HG02981 (cell line): ENCODE measurements around the gene CGNL1.

Experiments used
- ATAC-seq: cut with Tn5 transposase; IDR thresholded peaks from one replicate; pipeline ENCODE4 v1.9.1; 2021; ENCODE audit warnings: mild to moderate bottlenecking, moderate library complexity; ENCODE audit not compliant: unreplicated experiment

The CGNL1 gene

DNA sequence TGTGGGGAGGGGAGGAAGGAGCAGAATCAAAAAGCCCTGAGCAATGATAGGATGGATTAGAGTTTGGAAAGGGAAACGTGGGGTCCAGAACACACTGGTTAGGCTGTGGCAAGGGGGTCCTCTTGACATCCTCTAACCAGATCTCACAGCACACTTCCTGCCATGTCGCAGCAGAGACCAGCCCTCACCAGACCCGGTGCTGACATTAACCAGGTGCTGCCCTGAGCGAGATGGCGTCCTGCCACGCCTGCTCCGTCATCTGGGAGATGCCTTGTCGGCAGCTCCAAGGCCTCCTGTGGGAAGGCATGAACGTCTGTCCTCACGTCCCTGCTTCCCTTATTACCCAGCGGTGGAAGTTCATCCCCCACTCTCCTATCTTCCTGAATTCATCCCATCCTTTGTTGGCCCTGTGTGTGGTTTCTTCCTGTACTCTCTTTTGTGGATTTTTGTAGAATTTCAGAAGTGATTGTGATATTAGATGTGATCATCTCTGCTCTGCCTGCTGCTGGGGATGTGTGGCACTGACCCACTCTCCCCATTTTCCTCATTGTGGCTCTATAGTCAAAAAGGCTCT is 186.0 kb downstream of the CGNL1 start:
- ATAC-seq = no peak

DNA sequence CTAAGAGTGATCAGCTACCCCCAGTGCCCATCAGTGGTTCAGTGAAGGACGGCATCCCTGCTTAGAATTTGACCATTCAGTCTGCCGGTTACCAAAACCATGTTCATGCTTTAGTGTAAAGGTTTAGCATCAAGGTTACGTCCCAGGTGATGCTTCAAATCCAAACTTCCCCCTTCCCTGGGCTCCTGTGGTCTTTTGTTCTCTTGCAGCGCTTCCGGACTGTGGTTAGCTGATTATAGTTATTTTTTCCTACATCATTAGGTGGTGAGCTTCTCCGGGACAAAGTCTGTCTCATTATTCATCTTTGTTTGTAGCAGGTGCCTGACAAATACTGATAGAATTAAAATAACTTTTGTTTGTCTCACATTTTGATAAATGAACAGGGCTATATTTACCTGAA is 187.1 kb downstream of the CGNL1 start:
- no peak for ATAC-seq

DNA sequence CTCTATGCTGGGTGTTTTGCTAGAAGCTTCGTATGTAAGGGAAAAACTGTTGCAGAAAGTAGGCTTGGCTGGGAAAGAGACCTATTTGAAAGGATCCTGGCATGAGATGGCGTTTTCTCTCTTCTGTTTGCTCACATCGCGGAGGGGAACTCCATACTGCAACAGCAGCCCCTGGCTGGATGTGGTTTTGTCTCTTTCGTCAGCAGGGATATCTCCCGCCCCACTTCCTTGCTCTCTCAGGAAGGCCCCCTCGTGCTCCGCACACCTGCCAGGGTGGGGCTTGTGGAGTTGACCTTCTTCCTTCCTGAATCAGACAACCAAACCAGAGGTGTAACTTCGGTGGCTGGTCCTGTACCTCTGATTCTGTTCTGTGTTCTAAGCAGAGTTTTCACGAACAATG is 189.0 kb downstream of the CGNL1 start:
- ATAC-seq = no peak

DNA sequence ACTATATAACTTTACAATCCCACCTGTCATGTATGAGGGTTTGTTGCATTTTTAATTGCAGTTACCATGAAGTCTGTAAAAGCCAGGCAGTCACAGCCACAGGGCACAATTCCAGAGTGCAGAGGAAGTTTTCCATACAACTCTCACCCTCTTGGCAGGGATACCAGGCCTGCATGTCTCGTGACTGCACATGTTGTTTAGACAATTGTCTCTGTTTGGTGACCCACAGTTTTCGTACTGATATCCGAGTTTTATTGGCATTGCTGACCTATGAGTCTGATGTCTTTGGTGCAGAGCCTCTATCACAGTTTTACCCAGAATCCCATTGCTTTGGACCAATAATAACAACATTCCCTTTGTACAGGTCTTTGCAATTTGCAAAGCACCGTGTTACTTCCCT is 190.5 kb downstream of the CGNL1 start:
- no peak for ATAC-seq

DNA sequence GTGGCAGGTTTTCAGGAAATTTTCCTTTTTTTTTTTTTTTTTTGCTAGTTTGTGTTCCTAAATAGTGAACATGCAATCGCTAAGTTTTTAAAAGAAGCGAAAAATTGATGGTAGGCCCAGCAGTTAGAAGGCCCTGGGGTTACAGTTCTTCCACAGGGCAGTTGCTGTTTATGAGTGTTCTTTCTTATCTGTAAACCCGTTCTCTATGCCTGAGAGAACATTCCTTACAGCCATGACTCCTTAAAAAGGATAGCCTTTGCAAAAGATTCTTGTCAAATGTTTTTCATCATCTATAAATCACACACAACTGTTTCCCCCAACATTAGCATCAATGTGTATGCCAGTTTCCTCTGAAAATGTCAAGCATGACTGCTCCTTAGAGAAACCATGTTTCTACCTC is 191.6 kb downstream of the CGNL1 start:
- ATAC-seq = no peak

DNA sequence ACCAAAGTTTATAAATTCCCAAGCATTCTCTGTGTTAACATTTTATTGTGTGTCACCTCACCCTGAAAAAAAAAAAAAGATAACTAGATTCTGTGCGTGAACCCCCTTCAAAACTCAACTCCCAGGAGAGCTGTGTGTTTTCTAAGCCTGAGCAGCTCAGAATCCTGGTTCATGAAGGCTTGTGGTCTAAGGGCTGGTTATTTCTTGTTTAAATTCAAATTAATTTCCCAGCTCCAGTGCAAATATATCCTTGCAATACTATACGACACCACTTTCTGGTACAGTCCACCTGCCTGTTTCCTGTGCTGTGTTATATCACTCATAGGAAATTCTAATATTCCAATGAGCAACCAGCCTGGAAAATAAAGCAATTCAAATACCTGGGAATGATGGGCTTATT is 192.0 kb downstream of the CGNL1 start:
- no peak for ATAC-seq

DNA sequence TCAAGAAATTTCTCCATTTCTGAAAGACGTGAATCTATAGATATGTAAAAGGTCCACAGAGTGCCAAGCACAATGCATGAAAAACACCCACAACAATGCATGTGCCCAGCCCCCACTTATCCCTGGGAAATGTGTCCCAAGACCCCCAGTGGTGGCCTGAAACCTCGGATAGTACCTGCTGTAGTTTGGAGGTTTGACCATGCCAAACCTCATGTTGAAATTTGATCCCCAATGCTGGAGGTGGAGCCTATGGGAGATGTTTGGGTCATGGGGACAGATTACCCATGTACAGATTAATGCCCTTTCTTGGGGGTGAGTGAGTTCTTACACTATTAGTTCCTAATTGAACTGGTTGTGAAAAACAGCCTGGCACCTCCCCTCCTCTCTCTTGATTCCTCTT is 194.0 kb downstream of the CGNL1 start:
- no peak for ATAC-seq

DNA sequence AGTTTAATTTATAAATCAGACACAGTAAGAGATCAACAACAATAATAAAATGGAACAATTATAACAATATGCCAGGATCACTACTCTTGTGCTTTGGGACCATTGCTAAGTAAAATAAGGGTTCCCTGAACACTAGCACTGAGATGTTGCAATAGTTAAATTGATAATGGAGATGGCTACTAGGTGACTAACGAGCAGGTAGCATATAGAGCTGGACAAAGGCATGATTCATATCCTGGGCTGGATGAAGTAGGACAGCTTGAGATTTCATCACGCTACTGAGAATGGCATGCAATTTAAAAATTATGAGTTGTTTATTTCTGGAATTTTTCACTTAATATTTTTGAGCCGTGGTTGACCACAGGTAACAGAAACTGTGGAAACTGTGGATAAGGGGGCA is 194.7 kb downstream of the CGNL1 start:
- no peak for ATAC-seq

DNA sequence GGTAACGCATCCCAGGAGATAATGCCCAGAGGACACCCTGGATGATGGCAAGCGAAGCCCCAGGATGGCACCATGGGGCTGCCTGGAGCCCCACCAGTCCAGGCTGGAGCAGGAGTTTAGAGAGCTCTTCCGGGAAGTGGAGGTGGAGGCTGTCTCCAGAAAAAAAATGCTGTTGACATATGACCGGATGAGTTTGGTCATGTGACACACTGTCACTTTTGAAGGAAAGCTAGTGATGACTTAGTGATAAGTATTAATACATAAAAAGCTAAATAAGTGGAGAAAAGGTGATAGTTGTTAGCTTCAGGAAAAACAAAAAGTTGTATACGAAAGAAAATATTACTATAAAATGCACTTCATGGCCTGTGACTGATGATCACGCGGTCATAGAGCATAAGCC is 195.4 kb downstream of the CGNL1 start:
- ATAC-seq = no peak

DNA sequence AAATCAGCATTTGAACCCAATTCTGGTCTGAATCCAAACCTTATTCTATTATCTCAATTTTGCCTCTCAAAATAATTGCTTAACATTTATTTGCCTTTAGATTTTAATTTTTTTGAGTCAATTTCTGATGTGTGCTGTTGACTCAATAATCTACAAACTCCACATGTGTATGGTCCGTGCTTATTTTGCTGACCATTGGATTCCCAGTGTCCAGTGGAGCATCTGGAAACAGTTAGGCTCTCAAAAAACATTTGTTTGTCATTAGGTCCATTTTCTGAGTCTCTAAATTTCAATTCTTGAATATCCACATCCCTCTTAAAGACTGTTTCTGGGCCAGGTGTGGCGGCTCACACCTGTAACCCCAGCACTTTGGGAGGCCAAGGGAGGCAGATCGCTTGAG is 196.2 kb downstream of the CGNL1 start:
- no peak for ATAC-seq

DNA sequence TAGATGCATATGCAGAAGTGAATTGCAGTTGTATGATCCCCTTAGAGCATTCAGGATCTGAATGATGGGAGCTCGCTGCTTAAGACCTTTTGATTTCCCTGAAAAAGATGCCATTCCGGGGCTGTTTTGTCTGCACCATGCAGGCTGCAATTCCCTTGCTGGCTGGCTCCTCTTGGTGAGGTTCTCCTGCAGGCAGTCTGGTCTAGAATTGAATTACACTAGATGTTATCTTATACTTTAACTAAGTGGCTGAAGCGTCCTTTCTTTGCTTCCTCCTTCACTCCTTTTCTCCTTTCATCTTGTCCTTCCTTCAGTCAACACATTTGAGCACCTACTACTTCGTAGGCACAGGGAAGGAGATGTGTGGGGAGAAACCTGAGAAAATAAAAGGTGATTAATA is 196.8 kb downstream of the CGNL1 start:
- no peak for ATAC-seq

DNA sequence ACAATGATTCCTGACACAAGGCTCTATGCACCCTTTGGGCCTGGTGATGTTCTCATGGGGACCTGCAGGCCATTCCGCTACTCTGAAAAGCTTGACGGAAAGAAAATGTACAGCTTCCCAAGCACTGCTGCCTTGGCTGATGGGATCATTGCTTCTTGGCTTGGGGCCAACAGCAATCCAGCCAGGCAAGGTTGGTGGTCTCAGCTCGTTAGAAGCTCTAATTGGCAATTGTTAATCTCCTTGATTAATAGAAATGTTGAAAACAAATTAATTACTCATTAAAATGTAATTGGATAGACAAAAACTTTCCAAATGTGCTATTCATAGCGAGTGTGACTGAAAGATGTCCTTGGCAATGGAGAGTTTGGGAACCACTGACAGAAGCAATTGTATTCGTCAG is 199.1 kb downstream of the CGNL1 start:
- no peak for ATAC-seq

DNA sequence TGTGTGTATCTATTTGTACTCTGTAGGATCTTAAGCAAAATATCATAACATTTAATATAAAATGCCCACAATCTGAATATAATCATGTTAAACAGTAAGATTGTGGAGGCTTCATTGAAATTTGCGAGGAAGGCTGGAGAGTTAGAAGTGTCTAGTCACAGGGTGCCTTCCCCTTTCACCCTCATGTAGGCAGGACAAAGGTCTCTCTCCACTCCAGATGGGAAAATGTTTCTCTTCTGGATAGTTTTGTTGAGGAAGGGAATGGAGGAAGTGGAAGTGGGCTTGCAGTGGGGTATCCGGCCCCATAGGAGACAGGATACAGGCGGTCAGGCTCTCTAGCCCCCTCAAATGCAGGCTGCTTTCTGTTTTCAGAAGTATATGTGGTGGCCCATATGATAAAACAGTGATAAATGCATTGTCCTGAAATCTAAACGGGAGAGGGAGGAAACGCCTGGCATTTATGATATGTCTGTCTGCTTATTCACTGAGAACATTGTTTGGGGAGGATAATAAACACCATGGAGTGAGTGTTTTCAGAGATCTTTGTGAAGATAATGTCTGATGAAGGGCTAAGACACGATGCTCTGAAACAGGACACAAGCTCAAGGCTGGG is 202.1 kb downstream of the CGNL1 start:
- ATAC-seq = no peak

DNA sequence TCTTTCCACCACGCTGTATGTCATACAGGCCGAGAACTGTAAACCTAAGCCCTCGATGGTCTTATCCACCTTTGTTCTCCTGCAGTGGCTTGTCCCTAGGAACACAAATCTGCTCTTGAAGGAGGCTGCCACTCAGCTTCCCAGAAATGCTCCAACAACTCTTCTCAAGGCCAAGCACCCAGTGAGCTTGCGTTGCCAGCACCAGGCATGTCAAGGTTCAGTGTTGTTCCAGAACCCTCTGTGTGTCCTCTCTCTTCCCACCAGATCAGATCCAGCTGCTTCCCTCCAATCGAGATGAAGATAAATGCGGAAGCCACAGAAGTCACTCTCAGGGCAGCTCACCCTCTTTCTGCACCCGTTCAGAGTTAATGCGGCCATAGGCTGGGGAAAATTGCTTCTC is 204.1 kb downstream of the CGNL1 start:
- no peak for ATAC-seq

DNA sequence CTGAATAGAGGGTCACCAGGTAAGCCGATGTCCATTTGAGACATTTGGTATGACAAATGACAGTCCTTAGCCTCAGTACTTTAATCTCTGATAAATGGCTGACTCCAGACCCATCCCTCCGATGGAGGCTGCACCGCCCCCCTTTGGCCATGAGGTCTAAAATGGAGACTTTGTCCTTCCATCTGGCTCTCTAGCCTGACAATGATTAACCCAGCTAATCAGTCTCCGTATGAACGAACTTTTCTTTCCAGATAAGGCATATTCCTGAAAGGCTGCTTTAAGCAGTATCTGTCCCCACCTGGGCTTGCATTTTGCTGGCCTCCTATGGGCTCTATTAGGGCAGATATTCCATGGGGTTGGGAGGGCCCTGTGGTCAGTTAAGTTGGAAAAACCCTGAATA is 204.6 kb downstream of the CGNL1 start:
- ATAC-seq = no peak

DNA sequence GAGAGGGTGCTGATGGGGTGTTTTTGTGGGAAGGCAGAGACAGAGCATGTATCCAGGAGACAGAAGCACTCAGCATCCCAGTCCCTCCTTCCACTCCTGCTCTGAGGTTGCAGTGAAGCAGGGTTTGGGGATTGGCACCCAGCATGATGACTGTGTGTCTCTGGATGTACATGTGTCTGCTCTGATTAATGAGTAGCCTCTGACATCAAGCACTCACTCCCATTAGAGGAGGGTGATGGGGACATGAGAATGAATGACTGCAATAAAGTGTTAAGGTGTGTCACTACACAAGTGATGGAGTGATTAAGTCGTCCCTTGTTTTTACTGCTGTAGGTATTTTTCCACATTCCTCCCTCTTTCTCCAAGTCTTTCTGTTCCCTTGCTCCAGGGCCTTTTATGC is 205.8 kb downstream of the CGNL1 start:
- ATAC-seq = no peak

DNA sequence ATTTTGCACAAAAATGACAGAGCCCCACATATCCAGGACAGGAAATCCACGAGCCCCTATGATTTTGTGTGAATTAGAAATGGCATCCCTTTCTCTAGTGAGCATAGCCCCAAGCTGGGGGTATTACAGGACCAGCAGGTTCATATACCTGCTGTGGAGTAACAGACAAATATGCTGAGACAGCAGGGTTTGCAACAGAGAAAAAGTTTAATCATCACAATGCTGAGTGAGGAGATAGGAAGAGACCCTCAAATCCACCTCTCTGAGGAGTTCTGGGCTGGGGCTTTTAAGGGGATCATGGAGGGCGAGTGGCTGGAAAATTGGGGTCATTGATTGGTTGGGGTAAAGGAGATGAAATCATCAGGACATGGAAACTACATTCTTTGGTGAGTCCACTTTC is 207.0 kb downstream of the CGNL1 start:
- no peak for ATAC-seq

DNA sequence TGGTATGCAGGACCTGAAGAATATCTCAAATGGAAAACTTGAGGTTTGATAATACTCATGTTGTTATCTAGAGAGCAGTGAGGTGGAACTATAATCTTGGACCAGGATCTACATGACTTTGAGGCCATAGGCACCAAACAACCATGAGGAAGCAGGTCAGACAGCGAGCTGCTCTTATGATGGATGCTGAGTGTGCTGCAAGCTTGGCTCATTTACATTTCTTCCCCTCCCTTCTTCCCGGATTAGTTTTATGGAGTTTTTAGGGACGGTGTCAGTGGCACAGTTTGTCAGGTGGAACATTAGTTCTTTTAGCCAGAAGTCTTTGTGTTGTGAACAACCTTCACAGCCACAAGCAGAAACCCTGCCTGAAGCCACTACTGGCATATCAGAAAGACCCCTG is 207.4 kb downstream of the CGNL1 start:
- no peak for ATAC-seq

DNA sequence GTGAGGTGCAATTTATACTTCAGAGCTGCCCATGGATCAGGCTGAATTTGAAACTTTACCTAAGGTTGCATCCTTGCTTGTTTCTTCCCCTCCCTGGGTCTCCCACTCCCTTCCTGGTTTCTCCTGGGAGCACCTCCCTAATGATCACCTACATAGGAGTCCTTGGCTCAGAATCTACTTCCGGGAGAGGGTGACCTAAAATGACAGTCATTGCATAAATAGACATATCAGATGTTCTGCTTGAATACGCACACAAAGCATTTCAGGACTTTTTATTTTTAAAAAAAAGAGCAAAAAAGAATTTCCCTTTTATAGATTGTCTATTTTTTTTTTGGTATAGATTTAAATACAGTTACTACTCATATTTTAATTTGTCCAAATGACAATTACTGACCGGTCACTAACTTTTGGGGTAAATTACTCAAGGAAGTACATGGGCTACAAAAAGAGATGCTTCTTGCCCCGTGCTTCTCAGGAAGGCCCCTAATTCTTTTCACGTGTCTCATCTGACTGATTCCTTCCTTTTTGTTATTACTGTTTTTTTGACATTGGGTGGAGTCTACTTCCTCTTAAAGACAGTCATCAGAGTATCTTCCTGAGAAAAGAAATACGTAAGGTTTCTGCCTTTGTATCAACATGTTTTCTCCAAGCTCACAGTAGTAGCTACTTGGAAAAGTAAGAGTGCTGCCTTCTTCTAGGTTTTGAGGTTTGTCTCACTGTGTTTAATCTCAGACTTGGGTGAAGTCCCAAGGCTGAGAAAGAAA is 210.5 kb downstream of the CGNL1 start:
- no peak for ATAC-seq

DNA sequence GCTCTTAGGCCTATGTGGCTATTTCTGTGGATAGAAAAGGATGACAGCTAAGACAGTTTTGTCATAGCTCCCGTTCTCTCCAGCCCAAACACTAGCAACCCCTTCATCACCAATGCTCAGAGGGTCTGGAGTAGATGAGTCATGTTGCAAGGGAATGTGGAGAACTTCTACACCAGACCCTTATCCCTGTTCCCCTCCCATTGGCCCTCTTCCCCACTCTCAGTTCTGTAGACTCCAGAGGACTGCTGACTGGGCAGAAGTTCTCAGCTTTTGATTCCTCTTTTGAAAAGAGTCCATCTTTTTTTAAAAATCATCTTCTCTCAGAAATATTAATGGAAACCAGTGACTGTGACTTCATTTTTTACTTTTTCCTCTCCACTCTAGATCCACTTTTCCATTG is 213.0 kb downstream of the CGNL1 start:
- ATAC-seq = no peak

DNA sequence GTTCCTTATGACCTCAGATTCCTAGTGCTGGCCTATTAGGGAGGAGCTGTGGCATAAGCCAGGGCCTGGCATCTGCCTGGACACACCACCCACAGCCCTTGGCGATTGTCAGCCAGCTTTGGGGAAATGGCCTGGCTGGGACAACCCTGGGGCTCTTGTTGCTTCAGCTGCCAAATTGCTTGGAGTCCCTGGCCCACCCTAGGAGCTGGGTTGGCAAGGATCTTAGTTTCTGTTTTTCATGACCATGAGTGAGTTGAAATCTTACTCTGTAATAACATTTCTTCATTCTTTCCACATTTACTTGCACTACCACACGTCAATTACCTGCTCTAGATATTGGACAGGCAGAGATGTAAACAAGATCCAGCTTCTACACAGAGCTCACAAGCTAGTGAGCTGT is 213.4 kb downstream of the CGNL1 start:
- ATAC-seq = no peak

DNA sequence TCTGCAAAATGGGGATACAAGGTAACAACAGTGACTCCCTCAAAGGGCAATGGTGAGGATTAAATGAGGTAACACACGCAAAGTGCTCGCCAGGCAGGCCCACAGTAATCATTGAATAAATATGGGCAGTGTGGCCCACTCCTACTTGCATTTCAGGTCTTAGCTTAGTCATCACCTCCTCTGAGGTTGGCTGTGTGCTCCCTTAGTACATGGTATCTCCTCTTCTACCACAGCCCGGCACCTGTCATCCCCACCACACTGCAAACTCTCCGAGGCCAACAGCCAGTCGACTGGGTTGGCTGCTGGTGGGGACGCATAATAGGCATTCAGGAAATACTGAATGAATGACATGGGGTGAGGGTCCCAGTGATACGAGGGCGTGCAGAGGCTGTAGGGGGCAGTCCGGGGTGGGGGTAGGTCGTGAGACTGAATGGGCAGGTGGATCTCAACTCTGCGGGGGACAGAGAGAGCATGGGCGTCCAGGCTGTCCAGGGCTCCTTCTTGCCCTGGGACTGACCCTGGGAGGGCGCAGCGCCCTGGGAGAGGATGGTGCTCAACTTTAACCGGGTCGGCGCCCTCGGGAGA is 215.0 kb downstream of the CGNL1 start:
- no peak for ATAC-seq
